ENCODE data around the gene DHRSX.

DNA sequence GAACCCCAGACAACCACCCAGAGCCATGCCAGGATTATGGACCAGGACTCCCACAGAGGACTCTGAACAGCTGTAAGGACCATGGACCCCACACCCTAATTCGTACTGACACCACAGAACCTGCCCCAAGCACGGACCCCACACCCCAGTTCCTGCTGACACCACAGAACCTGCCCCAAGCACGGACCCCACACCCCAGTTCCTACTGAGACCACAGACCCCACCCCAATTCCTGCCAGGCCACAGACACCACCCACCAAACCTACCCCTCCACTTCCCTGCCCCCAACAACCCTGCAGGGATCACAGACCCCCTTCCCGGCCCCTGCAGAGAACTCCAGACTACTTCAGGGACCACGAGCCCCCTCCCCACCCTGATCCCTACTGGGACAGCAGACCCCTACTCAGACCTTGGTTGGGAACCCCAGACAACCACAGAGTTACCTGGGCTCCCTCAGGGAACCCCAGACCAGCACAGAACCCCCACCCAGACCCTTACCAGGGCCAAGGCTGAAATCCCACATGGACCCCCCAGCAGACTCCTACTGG is 1.4 kb upstream of the DHRSX start:
- TF ChIP-seq ZNF274 (IDR thresholded peaks at IDR 0.05; ENCODE audit: low read depth, low read length) (no peak), YY1 (IDR thresholded peaks at IDR 0.05; ENCODE audit: insufficient read depth, insufficient read length) (no peak), SUZ12 (IDR thresholded peaks at IDR 0.05; ENCODE audit: extremely low read depth, insufficient read depth, insufficient read length) (no peak)
